H9 (cell line): Measurements from ENCODE around the gene NRXN3. TPM values are rescaled to one million over a fixed set of nuclear protein-coding genes. Genes with fewer than 3 reads are reported as not detected.

Source experiments
- DNase-seq: peaks from one replicate; pipeline ENCODE4 v3.0.0-alpha.2; 2017
- H2AFZ ChIP-seq: one replicate; pipeline ENCODE4 v1.6.1; 2013; ENCODE audit warnings: mild to moderate bottlenecking, low read length, control low read depth, moderate library complexity
- H2AK5ac ChIP-seq: 2 replicates; pipeline ENCODE4 v1.6.1; 2013; ENCODE audit warnings: low read length, control low read depth, mixed read lengths; ENCODE audit not compliant: insufficient read length
- H2BK120ac ChIP-seq: one replicate; pipeline ENCODE4 v1.6.1; 2013; ENCODE audit warnings: low read depth, mild to moderate bottlenecking, low read length, control low read depth, inconsistent platforms; ENCODE audit not compliant: poor library complexity, severe bottlenecking
- H2BK12ac ChIP-seq: 2 replicates; pipeline ENCODE4 v1.6.1; 2013; ENCODE audit warnings: low read length, control low read depth, mixed read lengths, low read depth; ENCODE audit not compliant: insufficient read length
- H2BK15ac ChIP-seq: 2 replicates; pipeline ENCODE4 v1.6.1; 2013; ENCODE audit warnings: low read depth, low read length, control low read depth
- H2BK20ac ChIP-seq: one replicate; pipeline ENCODE4 v1.6.1; 2013; ENCODE audit warnings: low read depth, mild to moderate bottlenecking, low read length, control low read depth, inconsistent platforms; ENCODE audit not compliant: poor library complexity, severe bottlenecking
- H2BK5ac ChIP-seq: 2 replicates; pipeline ENCODE4 v1.6.1; 2013; ENCODE audit warnings: low read length, control low read depth, mixed read lengths; ENCODE audit not compliant: insufficient read length
- H3K14ac ChIP-seq: 2 replicates; pipeline ENCODE4 v1.6.1; 2013; ENCODE audit warnings: low read length, control low read depth; ENCODE audit not compliant: insufficient read depth
- H3K18ac ChIP-seq: 2 replicates; pipeline ENCODE4 v1.6.1; 2013; ENCODE audit warnings: low read depth, mild to moderate bottlenecking, mixed read lengths, low read length, control low read depth; ENCODE audit not compliant: insufficient read length
- H3K23ac ChIP-seq: 2 replicates; pipeline ENCODE4 v1.6.1; 2013; ENCODE audit warnings: low read length, control low read depth, mixed read lengths, low read depth; ENCODE audit not compliant: insufficient read length
- H3K23me2 ChIP-seq: 2 replicates; pipeline ENCODE4 v1.6.1; 2013; ENCODE audit warnings: low read depth, mild to moderate bottlenecking, mixed read lengths, low read length, control low read depth; ENCODE audit not compliant: insufficient read length, poor library complexity, severe bottlenecking
- H3K27ac ChIP-seq: 2 replicates; pipeline ENCODE4 v1.5.1; 2013; ENCODE audit warnings: low read length, control low read depth, mixed read lengths, low read depth; ENCODE audit not compliant: insufficient read length
- H3K27me3 ChIP-seq: 2 replicates; pipeline ENCODE4 v1.6.1; 2013; ENCODE audit warnings: low read length, control low read depth, inconsistent platforms; ENCODE audit not compliant: insufficient read depth
- H3K4ac ChIP-seq: 2 replicates; pipeline ENCODE4 v1.6.1; 2013; ENCODE audit warnings: low read depth, mild to moderate bottlenecking, control low read depth, inconsistent platforms, low read length, moderate library complexity
- H3K4me1 ChIP-seq: 2 replicates; pipeline ENCODE4 v1.6.1; 2013; ENCODE audit warnings: low read length, control low read depth, inconsistent platforms; ENCODE audit not compliant: insufficient read depth
- H3K4me2 ChIP-seq: 2 replicates; pipeline ENCODE4 v1.6.1; 2013; ENCODE audit warnings: low read length, control low read depth, mixed read lengths; ENCODE audit not compliant: insufficient read length, insufficient read depth
- H3K56ac ChIP-seq: 2 replicates; pipeline ENCODE4 v1.6.1; 2013; ENCODE audit warnings: low read depth, mild to moderate bottlenecking, mixed read lengths, low read length, control low read depth; ENCODE audit not compliant: insufficient read length
- H3K79me1 ChIP-seq: 2 replicates; pipeline ENCODE4 v1.6.1; 2013; ENCODE audit warnings: low read depth, mild to moderate bottlenecking, moderate library complexity, low read length, control low read depth, inconsistent platforms; ENCODE audit not compliant: insufficient read depth, poor library complexity, severe bottlenecking
- H3K79me2 ChIP-seq: 2 replicates; pipeline ENCODE4 v1.6.1; 2013; ENCODE audit warnings: low read length, control low read depth, inconsistent platforms; ENCODE audit not compliant: insufficient read depth
- H3K9ac ChIP-seq: 2 replicates; pipeline ENCODE4 v1.6.1; 2013; ENCODE audit warnings: low read length, control low read depth, mixed read lengths; ENCODE audit not compliant: insufficient read length; ENCODE audit errors: extremely low read depth
- H3K9me3 ChIP-seq: one replicate; pipeline ENCODE4 v1.6.1; 2013; ENCODE audit warnings: low read depth, low read length, inconsistent platforms; ENCODE audit not compliant: control insufficient read depth
- H3T11ph ChIP-seq: one replicate; pipeline ENCODE4 v1.6.1; 2013; ENCODE audit warnings: mild to moderate bottlenecking, low read length, control low read depth, inconsistent platforms
- H4K20me1 ChIP-seq: one replicate; pipeline ENCODE4 v1.6.1; 2013; ENCODE audit not compliant: control insufficient read depth, insufficient read length, insufficient read depth
- H4K5ac ChIP-seq: 2 replicates; pipeline ENCODE4 v1.6.1; 2013; ENCODE audit warnings: low read depth, mild to moderate bottlenecking, mixed read lengths, low read length, control low read depth; ENCODE audit not compliant: insufficient read length
- H4K8ac ChIP-seq: replicated peaks from 2 replicates; pipeline ENCODE4 v1.6.1; 2013; ENCODE audit warnings: low read length, control low read depth, mixed read lengths, low read depth; ENCODE audit not compliant: insufficient read length
- H4K91ac ChIP-seq: 2 replicates; pipeline ENCODE4 v1.6.1; 2013; ENCODE audit warnings: low read depth, mild to moderate bottlenecking, moderate library complexity, mixed read lengths, low read length, control low read depth; ENCODE audit not compliant: insufficient read length
- H3K27ac Mint-ChIP-seq, 3 experiments: 2 replicates in 2 of 3; 3 replicates in 1 of 3; pipeline ENCODE4 v1.8.0; 2020 to 2021; ENCODE audit warnings: mixed read lengths in 3 of 3, mild to moderate bottlenecking in 1 of 3, moderate library complexity in 1 of 3
- H3K27me3 Mint-ChIP-seq: 2 replicates; pipeline ENCODE4 v1.8.0; 2021; ENCODE audit warnings: low read depth, mild to moderate bottlenecking, moderate library complexity, mixed read lengths
- H3K36me3 Mint-ChIP-seq, 3 experiments: 2 replicates in 2 of 3; 3 replicates in 1 of 3; pipeline ENCODE4 v1.8.0; 2020 to 2021; ENCODE audit warnings: low read depth in 3 of 3, mixed read lengths in 3 of 3; ENCODE audit not compliant: insufficient read depth in 1 of 3
- H3K4me1 Mint-ChIP-seq, 2 experiments: 2 replicates each; pipeline ENCODE4 v1.8.0; 2020; ENCODE audit warnings: mixed read lengths in 2 of 2
- H3K4me3 Mint-ChIP-seq, 2 experiments: 2 replicates in 1 of 2; 3 replicates in 1 of 2; pipeline ENCODE4 v1.8.0; 2020 to 2021; ENCODE audit warnings: mild to moderate bottlenecking in 2 of 2, mixed read lengths in 2 of 2, moderate library complexity in 1 of 2
- H3K9me3 Mint-ChIP-seq, 2 experiments: 2 replicates in 1 of 2; 3 replicates in 1 of 2; pipeline ENCODE4 v1.8.0; 2020; ENCODE audit warnings: mild to moderate bottlenecking in 2 of 2, mixed read lengths in 2 of 2, moderate library complexity in 1 of 2
- WGBS: extraction: QIAGEN DNeasy Blood & Tissue Kit; methylation state at CpG from one replicate; pipeline ENCODE4 v1.1.7; 2013; ENCODE audit warnings: missing lambda C conversion rate, low lambda C conversion rate, mixed read lengths; ENCODE audit not compliant: insufficient read length; ENCODE audit errors: extremely low coverage; 5-methylcytosine and 5-hydroxymethylcytosine counted together
- total RNA-seq: library from RNA; stranded (reverse); gene quantifications from 2 replicates; pipeline ENCODE4 v1.2.1, GENCODE V29; 2021
- TF ChIP-seq, protein P1 (sequence below): fragments of 200-600 bp; sonication (generic); conservative IDR thresholded peaks from 3 replicates; pipeline ENCODE4 v1.8.0; 2021; ENCODE audit warnings: antibody characterized with exemption, mild to moderate bottlenecking

The NRXN3 gene
- total RNA-seq, 1 experiment from 2014 or later, result 1.8 TPM

DNA sequence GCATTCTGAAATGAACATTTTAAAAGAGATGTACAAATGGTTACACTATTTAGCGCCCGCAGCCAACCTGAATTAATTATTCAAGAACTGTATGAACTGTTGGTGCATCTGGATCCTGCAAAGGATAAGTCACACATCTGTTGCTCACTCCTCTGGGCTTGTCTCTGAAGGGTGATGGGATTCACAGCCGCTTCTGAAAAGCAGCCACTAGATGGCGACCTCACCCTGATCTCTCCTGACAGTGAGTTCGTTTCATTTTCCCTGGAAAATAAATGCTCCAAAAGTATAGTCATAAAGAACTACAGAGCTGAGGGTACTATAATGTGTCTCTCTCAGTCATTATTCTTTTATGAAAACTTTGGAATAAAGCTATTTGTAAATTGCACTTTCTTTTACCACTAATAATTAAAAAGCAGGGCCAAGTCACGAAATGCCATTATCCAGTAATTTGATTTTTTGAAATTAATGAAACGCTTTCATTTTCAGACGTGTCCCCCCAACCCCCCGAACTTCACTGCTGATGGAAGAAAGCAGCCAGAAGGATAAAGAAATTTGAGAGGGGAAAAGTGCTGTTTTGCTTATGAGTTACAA is 789.6 kb downstream of the NRXN3 start:
- Histone ChIP-seq H3K23me2 (no peaks in the 10 kb centered on the region), H3K4me1 (no peaks in the 10 kb centered on the region), H3K14ac (no peak overlapping the region), H3K4me2 (no peak overlapping the region), H3K79me1 (no peaks in the 10 kb centered on the region), H3K9ac (no peak overlapping the region), H2BK15ac (no peak overlapping the region), H3K79me2 (no peaks in the 10 kb centered on the region), H2AFZ (no peak overlapping the region), H3K4ac (no peak overlapping the region), H2BK120ac (no peak overlapping the region), H4K8ac (no peak overlapping the region), H4K91ac (no peak overlapping the region), H2BK12ac (no peak overlapping the region), H4K5ac (no peak overlapping the region), H3K23ac (no peak overlapping the region), H2BK5ac (no peak overlapping the region), H2BK20ac (no peak overlapping the region), H3K56ac (no peak overlapping the region), H3T11ph (no peak overlapping the region), H3K18ac (no peak overlapping the region), H3K27ac (no peak overlapping the region), H3K9me3 (no peaks in the 10 kb centered on the region), H2AK5ac (no peak overlapping the region), H3K27me3 (no peaks in the 10 kb centered on the region), H4K20me1 (no peaks in the 10 kb centered on the region)
- peak; percentile 64 for DNase-seq
- Mint-ChIP-seq H3K4me1 (peaks cover 3 to 4% of the 10 kb centered on the region in 2 experiments; a peak in 2 of 4 replicates), H3K4me3 (no peak overlapping the region), H3K36me3 (no peaks in the 10 kb centered on the region), H3K27me3 (no peaks in the 10 kb centered on the region), H3K27ac (no peak overlapping the region), H3K9me3 (no peaks in the 10 kb centered on the region)
- no CpG with 5 or more reads among the region's 9 CpGs for WGBS
- TF ChIP-seq, protein P1, sequence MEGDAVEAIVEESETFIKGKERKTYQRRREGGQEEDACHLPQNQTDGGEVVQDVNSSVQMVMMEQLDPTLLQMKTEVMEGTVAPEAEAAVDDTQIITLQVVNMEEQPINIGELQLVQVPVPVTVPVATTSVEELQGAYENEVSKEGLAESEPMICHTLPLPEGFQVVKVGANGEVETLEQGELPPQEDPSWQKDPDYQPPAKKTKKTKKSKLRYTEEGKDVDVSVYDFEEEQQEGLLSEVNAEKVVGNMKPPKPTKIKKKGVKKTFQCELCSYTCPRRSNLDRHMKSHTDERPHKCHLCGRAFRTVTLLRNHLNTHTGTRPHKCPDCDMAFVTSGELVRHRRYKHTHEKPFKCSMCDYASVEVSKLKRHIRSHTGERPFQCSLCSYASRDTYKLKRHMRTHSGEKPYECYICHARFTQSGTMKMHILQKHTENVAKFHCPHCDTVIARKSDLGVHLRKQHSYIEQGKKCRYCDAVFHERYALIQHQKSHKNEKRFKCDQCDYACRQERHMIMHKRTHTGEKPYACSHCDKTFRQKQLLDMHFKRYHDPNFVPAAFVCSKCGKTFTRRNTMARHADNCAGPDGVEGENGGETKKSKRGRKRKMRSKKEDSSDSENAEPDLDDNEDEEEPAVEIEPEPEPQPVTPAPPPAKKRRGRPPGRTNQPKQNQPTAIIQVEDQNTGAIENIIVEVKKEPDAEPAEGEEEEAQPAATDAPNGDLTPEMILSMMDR, result peak; percentile 89
